C4-2B (cell line): Measurements from ENCODE around the gene RTKN2.

Source experiments
- H3K27ac ChIP-seq: fragments of 450-650 bp; 2 replicates; pipeline ENCODE4 v1.5.1; 2017
- ZFX ChIP-seq: fragments of 450-650 bp; IDR thresholded peaks from 2 replicates; pipeline ENCODE4 v1.6.1; 2017
- TF ChIP-seq, protein P1 (sequence below): fragments of 450-650 bp; conservative IDR thresholded peaks from 2 replicates; pipeline ENCODE4 v1.5.1; 2017; ENCODE audit warnings: mild to moderate bottlenecking

Gene RTKN2

DNA sequence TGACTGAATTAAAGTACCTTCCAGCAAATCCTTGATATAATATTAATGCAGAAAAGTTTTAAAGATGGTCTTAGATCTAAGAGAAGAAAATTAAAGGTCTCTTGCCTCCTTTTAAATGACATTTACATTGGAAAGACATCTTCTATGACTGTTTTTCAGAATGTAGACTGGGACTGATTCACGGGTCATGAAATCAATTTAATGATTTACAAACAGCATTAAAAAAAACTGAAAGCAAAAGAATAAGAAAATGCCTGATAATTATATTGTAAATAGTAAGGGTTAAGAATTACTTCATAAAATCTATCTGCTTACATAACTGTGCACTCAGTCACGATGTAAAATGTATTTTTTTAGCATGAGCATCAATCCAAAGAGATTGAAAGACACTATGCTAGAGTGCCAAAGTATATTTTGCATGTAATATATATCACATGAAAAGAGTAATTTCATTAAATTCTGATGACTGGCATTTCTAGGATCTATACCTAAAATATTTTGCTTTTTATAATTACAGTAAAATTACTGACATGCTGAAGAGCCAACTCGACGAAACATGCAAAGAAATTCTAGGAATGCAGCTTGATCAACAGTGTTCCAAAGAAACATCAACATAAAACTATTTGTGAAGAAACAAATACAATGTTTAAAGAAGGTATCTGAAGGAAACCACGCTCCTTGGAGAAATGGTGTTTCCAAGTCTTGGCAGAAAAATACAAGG is 35.1 kb downstream of the RTKN2 start:
- TF ChIP-seq, protein P1, sequence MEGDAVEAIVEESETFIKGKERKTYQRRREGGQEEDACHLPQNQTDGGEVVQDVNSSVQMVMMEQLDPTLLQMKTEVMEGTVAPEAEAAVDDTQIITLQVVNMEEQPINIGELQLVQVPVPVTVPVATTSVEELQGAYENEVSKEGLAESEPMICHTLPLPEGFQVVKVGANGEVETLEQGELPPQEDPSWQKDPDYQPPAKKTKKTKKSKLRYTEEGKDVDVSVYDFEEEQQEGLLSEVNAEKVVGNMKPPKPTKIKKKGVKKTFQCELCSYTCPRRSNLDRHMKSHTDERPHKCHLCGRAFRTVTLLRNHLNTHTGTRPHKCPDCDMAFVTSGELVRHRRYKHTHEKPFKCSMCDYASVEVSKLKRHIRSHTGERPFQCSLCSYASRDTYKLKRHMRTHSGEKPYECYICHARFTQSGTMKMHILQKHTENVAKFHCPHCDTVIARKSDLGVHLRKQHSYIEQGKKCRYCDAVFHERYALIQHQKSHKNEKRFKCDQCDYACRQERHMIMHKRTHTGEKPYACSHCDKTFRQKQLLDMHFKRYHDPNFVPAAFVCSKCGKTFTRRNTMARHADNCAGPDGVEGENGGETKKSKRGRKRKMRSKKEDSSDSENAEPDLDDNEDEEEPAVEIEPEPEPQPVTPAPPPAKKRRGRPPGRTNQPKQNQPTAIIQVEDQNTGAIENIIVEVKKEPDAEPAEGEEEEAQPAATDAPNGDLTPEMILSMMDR, result no peak
- no peak for TF ChIP-seq ZFX
- H3K27ac ChIP-seq, result no peak overlapping the region

DNA sequence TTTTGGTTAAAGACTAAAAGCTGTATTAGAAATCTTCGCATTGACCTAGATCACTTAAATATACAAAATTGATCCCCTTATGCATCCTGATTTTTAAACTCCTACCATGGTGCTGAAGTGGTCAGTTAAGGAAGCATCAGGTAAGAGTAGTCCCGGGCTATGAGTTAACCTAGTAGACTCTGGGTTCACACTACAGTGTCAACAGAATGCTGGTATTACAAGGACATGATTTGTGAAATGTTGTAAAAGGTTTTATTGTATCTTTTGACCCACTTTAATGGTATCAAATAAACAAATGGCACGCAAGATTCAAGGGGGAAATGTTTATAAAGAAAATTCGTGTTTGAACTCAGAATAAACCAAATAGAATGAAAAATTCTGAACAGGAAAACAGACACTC is 36.8 kb downstream of the RTKN2 start:
- no peak for TF ChIP-seq ZFX
- TF ChIP-seq, protein P1, result no peak
- H3K27ac ChIP-seq, result no peak overlapping the region

DNA sequence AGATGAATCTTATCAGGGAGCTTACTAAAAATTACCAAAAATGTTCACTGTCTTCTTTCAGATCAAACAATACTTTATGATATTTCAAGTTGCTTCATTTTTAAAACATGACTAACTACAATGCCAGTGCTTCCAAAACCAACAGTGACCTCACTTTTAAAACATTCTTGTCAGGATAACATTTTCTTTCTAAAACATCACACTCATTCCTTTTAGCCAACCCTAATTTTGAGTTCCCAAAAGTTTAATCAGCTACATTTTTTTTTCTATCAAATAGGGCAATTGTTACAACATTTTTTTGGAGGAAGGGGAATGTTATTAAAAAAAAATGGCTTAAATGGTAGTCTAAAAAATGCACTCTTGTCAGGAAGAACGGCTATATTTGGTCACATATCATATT is 37.3 kb downstream of the RTKN2 start:
- TF ChIP-seq ZFX, result no peak
- TF ChIP-seq, protein P1, result no peak
- no peak overlapping the region for H3K27ac ChIP-seq

DNA sequence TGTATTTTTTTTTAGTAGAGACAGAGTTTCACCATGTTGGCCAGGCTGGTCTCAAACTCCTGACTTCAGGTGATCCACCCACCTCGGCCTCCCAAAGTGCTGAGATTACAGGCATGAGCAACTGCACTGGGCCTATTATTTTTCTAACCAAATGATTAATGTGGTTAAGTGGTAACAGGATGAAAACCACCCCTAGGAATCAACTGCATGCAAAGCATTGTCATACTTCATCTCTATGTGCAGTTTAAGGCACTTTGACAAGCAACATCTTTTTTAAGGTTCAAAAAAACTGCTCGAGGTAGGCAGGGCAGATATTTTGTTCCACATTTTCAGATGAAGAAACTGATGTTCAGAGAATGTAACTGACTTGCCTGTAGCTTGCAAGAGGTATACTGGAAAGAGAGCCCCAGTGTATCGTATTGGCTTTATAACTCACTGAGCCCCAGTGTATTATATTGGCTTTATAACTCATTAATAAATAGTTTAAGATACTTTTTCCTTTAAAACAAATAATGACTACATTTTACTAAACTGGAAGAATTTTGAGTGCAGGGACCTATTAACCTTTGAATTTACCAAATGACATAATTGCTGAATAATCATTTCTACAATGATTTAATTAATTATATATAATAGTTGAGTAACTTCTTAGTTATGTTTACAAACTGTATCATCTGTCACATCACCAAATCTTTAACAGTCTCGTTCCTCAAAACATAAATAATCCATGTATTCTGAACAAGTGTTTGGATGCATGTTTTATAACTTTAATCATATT is 38.1 kb downstream of the RTKN2 start:
- no peak overlapping the region for H3K27ac ChIP-seq
- TF ChIP-seq, protein P1, result no peak
- TF ChIP-seq ZFX, result no peak

DNA sequence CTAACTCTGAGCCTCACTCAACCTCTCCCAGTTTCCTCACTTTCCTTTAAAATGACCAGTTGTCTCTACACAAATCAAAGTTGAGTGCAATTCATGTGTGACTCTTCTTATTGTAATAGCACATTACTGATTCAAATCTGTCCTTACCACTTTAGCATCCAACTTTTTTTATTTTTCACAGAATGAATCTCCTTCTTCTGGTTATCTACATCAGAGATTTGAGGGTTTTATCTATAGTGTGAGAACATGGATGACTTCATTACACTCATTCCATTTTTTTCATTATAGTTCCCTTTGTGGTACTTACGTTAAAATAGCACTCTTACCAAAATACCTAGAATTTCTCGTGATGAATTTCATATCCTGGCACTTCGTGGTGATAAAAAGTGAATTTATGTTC is 43.3 kb downstream of the RTKN2 start:
- TF ChIP-seq ZFX, result no peak
- TF ChIP-seq, protein P1, result no peak
- no peak overlapping the region for H3K27ac ChIP-seq

DNA sequence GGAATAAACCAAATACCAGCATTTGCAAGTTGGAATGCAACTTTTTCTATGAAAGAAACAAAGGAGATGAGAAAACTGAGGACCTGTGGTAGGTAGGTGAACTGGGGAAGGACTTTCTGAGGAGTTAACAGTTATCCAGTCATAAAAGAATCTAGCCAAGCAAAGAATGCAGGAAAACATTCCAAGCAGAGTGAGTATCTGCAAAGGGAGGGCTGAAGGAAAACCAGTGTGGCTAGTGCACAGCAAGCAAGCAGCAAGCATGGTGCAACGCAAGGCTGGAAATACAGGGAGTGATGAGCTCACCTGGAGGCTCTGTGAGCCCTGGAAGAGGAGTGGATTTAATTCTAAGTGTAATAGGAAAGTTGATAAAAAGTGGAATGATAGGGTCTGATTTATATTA is 44.0 kb downstream of the RTKN2 start:
- TF ChIP-seq, protein P1, result no peak
- TF ChIP-seq ZFX, result no peak
- H3K27ac ChIP-seq, result no peak overlapping the region

DNA sequence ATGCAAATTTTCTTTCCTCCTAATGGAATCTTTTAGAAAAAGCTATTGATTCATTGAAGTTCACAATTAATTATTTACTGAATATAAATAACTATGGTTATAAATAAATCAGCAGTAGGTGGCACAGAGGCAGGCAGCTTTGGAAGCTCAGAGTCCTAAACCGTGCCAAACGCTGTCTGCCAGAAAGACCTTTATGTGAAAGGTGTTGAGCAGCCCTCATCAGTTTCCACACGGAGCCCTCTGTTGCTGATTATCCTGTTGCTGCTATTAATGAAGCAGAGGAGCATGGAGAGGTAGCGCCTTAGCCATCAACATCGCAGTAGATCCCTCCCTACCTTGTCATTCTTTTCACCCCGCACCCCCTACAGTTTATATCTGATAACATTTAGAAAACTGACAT is 51.0 kb downstream of the RTKN2 start:
- no peak overlapping the region for H3K27ac ChIP-seq
- TF ChIP-seq ZFX, result no peak
- TF ChIP-seq, protein P1, result no peak
